ENCODE results near the gene PUM1.
A peak's percentile ranks its signal among the peaks of the same experiment; 100 is the strongest.

PUM1 gene

DNA sequence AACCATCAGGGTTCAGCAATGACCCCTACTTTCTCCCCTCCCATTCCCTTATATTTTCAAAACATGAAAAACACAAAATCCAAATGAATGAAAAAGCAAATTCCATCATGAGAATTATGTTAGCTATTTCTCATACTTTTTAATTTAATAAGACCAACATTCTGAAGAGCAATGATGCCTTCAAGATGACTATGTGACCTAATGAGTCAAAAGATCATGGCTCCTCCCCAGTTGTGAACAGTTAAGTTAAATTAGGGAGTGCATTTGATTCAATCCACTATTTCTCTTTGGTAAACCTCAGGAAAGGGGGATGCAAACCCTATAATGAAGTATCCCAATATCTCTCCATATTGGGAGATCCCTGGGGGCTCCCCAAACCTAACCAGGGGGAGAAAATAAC lies 36.5 kb downstream of the PUM1 start:
- no peak for DNase-seq (ENCODE audit: low read depth)

GRCh38 chr1:31027693-31028526 lies 37.6 kb downstream of the PUM1 start:
- no peak for DNase-seq (ENCODE audit: low read depth)

- no peak for DNase-seq (ENCODE audit: low read depth)
Measured at GRCh38 chr1:31022259-31022658, 43.3 kb downstream of the PUM1 start.

DNA sequence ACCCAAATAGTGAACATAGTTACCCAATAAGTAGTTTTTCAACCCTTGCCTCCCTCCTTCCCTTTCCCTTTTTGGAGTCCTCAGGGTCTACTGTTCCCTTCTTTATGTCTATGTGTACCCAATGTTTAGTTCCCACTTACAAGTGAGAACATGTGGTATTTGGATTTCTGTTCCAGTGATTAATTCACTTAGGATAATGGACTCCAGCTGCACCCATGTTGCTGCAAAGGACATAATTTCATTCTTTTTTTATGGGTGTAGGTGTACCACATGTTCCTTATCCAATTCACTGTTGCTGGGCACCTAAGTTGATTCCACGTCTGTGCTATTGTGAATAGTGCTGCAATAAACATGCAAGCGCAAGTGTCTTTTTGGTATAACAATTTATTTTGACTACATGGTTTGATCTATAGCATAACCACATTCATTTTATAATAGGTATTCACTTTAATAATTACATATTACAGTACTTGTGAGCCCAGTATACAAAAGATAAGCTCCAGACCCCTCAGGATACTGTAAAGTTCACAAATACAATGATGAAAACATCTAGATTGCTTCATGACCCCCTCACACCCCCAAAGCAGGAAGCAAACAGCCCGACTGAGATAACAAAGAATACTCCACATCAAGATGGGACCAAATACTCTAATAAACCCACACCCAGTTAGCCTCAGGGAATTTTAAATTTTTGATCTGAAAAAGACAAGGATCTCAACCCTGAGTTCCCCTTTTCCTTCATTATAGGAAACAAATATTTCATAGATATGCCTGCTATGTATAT lies 45.3 kb downstream of the PUM1 start:
- DNase-seq (ENCODE audit: low read depth), result no peak

DNA sequence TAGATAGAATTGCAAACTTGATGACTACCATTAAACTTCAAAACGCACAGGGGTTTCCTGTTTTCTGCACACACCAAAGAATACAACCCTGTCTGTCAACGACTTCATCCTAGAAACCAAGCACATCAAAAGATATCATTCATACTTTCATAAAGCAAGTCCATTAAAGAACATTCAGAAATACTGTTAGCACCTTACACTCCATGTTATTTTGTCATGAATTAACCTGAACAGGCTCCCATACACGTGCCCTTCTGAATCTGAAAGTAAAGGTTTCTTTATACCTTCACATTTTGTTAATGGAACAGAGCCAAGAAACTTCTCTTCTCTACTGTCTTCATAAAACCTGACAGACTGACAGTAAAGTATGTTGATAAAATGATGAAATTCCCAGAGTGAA lies 46.1 kb downstream of the PUM1 start:
- DNase-seq (ENCODE audit: low read depth), result no peak

DNA sequence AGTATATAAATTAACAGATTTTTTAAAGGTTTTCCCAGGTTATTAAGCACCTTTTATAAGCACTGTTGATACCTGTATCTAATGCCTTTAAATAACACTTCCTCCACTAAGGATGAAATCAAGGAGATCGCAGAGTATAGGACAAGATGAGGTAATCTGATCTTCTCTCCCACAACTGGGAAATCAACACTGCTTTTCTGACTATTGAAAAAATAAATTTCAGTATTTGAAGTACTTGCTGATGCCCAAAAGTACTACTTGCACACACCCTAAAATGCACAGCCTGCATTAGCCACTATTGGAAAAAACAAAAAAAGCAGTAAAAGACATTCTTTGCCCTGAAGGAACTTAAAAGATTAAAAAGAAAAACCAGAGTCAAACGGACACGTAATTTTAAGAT lies 48.6 kb downstream of the PUM1 start:
- DNase-seq (ENCODE audit: low read depth), result no peak

DNA sequence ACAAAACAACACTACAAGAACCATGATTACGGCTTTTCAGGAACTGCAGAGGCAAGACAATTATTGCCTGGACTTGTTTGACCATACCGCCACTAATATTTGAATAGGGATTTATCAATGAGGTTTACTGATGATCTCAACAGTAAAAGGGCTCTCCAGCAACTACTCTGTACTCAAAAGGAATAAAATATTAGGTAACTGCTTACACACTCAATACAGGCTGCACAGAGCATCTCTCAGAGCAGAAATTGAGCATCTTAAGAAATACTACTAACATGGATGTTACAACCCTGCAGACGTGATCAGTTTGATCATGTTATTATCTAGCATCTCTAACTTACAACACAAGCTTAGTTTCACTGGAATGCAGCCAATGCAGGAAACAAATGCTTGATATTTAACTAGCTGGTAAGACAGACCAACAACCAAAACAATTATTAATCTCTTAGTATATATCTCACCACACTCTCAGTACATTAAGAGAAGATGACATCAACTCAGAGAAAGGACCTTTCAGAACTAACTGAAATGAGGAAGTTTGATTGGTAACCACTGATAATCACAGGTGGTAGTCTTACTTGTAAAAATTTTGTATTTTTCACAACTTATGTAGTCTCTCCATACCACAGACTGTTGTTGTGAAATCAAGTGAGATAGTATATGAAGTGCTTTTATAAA lies 52.2 kb downstream of the PUM1 start:
- no peak for DNase-seq (ENCODE audit: low read depth)

GRCh38 chr1:31012210-31012924 lies 53.1 kb downstream of the PUM1 start:
- DNase-seq (ENCODE audit: low read depth), result no peak

- DNase-seq (ENCODE audit: low read depth), result no peak
Measured at GRCh38 chr1:31011719-31012118, 53.8 kb downstream of the PUM1 start.

- DNase-seq (ENCODE audit: low read depth), result no peak
Measured at GRCh38 chr1:31010086-31010989, 55.2 kb downstream of the PUM1 start.

DNA sequence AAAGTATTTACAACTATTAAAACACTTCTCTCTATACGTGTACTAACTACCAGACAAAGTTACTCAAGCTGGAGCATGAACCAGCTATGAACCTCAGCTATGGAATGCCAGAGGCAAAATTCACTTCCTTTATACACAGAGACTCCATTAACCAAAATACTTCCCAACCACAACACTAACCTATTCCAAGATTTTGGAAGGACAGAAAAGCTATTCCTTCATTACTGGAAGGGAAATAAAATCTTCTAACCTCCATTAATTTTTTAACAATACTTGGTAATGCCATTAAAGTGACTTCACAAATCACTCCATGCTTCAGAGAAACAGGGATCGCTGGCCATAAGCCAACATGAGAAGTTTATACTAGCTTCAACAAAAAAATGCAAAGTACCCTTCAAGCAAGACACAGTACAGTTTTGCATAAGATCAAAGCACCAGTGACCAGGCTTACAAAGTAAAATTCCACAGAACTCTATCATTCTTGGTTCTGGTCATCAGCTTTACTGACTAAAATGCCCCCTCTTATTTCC lies 58.0 kb downstream of the PUM1 start:
- peak; percentile 43 for DNase-seq (ENCODE audit: low read depth)

DNA sequence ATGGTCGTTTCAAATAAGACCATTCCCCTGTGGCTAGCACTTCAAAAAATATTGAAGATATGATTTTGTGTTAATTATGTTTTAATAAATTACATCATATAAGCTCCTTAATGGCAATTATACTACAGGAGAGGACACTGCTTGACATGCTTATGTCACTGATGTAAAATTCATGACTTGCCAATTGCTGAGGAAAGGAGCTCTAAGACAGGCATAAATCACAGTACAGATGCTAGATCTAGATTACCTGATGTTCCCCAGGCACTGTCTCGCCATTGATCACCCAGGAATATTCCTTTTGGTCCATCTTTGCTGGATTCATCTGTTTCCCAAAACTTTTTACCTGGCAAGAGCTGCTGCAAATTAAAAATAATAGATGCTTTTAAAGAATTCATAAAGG lies 58.8 kb downstream of the PUM1 start:
- DNase-seq (ENCODE audit: low read depth), result no peak

- DNase-seq (ENCODE audit: low read depth), result no peak
Measured at GRCh38 chr1:31005617-31006166, 59.8 kb downstream of the PUM1 start.

GRCh38 chr1:31005198-31005597 lies 60.3 kb downstream of the PUM1 start:
- no peak for DNase-seq (ENCODE audit: low read depth)

GRCh38 chr1:31004231-31004621 lies 61.3 kb downstream of the PUM1 start:
- DNase-seq (ENCODE audit: low read depth), result no peak

DNA sequence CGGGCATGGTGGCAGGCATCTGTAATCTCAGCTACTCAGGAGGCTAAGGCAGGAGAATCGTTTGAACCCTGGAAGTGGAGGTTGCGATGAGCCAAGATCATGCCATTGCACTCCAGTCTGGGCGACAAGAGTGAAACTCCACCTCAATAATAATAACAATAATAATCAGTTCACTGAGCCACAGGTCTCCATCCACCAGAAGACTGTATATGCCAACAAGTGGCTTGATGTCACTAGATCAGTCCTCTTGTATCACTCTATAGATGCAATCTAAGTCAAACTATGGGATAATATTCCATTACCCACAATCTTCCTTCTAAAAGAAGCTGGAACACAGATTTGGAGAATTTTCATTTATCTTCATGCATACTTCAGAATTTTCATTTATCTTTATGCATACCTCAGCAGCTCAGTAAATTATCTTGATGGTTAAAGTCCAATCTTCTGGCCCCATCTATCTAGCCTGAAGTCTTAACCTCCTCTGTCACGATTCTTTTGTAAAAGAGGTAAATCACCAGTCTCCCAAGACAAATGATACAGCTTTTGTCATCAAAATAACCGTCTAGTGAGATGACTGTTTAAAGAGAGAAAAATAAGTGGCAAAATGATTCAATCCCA lies 61.8 kb downstream of the PUM1 start:
- no peak for DNase-seq (ENCODE audit: low read depth)

DNA sequence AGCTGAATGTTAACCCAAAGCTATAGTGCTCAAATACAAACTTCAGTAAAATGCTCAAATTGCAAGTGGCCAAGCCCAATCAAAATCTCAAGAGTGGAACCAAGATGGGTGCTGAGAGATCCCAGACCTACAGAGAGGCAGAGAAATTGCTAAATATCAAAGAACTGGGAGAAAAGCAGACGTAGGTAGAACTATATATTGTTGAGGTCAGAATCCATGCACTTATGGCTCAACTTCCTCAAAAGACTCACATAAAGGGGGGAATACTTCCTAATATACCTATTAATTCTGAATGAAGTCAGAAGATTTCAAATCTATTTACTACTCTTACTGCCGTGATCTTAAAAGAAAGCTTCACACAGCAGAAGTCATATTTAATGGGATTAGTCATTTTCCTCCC lies 65.2 kb downstream of the PUM1 start:
- no peak for DNase-seq (ENCODE audit: low read depth)

DNA sequence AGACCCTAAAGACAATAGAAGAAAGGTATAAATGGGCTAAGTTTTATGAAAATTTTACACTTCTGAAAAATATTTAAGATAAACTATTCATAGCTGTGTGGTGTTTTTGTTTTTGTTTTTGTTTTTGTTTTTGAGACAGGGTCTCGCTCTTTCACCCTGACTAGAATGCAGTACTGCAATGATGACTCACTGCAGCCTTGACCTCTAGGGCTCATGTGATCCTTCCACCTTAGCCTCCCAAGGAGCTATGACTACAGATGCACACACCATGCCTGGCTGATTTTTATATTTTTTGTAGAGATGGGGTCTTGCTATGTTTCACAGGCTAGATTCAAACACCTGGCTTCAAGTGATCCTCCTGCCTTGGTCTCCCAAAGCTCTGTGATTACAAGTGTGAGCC lies 66.6 kb downstream of the PUM1 start:
- DNase-seq (ENCODE audit: low read depth), result no peak

GRCh38 chr1:30998171-30998570 lies 67.3 kb downstream of the PUM1 start:
- no peak for DNase-seq (ENCODE audit: low read depth)

- DNase-seq (ENCODE audit: low read depth), result no peak
Measured at GRCh38 chr1:30997463-30998057, 68.0 kb downstream of the PUM1 start.
